H1 (cell line): ENCODE results near the gene HLA-DPA1. TPM values are rescaled to one million over a fixed set of nuclear protein-coding genes. Genes with fewer than 3 reads are reported as not detected.

ENCODE experiments used
- polyA plus RNA-seq, 7 experiments: library from polyadenylated mRNA; depleted of rRNA in 3 of 7; stranded (reverse) in 5 of 7; unstranded in 2 of 7; fragments of >200 nt in 5 of 7; fragments of 200-250 nt in 2 of 7; gene quantifications; 1 replicate in 5 of 7; 2 replicates in 1 of 7; 4 replicates in 1 of 7; pipeline versions ENCODE4 v1.2.1 to v1.2.3, GENCODE V29; 2011 to 2013; ENCODE audit warnings: missing spikeins in 2 of 7, mixed read lengths in 2 of 7
- total RNA-seq: library from RNA; stranded (reverse); fragmentation: NEBNext Ultra II Directional; extraction: Animal tissue kit (Norgen Biotek cat#: 25700); gene quantifications from 2 replicates; pipeline ENCODE4 v1.2.1, GENCODE V29; 2021

Gene HLA-DPA1
- total and polyA plus RNA-seq, 2 of the 8 experiments (the other 6 are each of a cell fraction or from before 2014, with no cell fraction given): 6.2 to 13.1 TPM

Other genes starting within 250 kb of the HLA-DPA1 start
- 24.3 and 27.2 TPM in 2 replicates for gene TAP2, start 234.9 kb downstream of the HLA-DPA1 start, total RNA-seq
- gene TAP2, start 234.9 kb downstream of the HLA-DPA1 start, polyA plus RNA-seq (2011; rRNA removed): 11.3 and 19.9 TPM in 2 replicates
- gene PSMB8, start 229.6 kb downstream of the HLA-DPA1 start, total RNA-seq: 18.4 and 22.0 TPM in 2 replicates
- gene PSMB8, start 229.6 kb downstream of the HLA-DPA1 start, polyA plus RNA-seq (2011; rRNA removed): 26.9 and 43.0 TPM in 2 replicates
- gene TAP1, start 219.9 kb downstream of the HLA-DPA1 start, total RNA-seq: 16.8 TPM in 2 replicates
- 20.1 and 22.0 TPM in 2 replicates for gene TAP1, start 219.9 kb downstream of the HLA-DPA1 start, polyA plus RNA-seq (2011; rRNA removed)
- gene PSMB9, start 219.5 kb downstream of the HLA-DPA1 start, total RNA-seq: 2.9 and 4.5 TPM in 2 replicates
- gene PSMB9, start 219.5 kb downstream of the HLA-DPA1 start, polyA plus RNA-seq (2011; rRNA removed): 12.5 and 22.8 TPM in 2 replicates
- gene HLA-DMB, start 132.6 kb downstream of the HLA-DPA1 start, total RNA-seq: 1.3 and 2.7 TPM in 2 replicates
- gene HLA-DMB, start 132.6 kb downstream of the HLA-DPA1 start, polyA plus RNA-seq (2011; rRNA removed): 3.2 and 4.7 TPM in 2 replicates
- gene HLA-DMA, start 120.6 kb downstream of the HLA-DPA1 start, total RNA-seq: 13.3 and 15.1 TPM in 2 replicates
- gene HLA-DMA, start 120.6 kb downstream of the HLA-DPA1 start, polyA plus RNA-seq (2011; rRNA removed): 18.0 and 23.1 TPM in 2 replicates
- 179 and 185 TPM in 2 replicates for gene BRD2, start 105.1 kb downstream of the HLA-DPA1 start, total RNA-seq
- gene BRD2, start 105.1 kb downstream of the HLA-DPA1 start, polyA plus RNA-seq (2011; rRNA removed): 101 and 132 TPM in 2 replicates
- 23.7 TPM in 2 replicates for gene HLA-DOA, start 64.1 kb downstream of the HLA-DPA1 start, total RNA-seq
- 89.0 and 120 TPM in 2 replicates for gene HLA-DOA, start 64.1 kb downstream of the HLA-DPA1 start, polyA plus RNA-seq (2011; rRNA removed)
- gene HLA-DPB1, start 2.3 kb upstream of the HLA-DPA1 start, total RNA-seq: 32.3 and 37.8 TPM in 2 replicates
- gene HLA-DPB1, start 2.3 kb upstream of the HLA-DPA1 start, polyA plus RNA-seq (2011; rRNA removed): 58.8 and 62.8 TPM in 2 replicates
- gene COL11A2, start 118.8 kb upstream of the HLA-DPA1 start, total RNA-seq: 2.8 and 3.5 TPM in 2 replicates
- gene COL11A2, start 118.8 kb upstream of the HLA-DPA1 start, polyA plus RNA-seq (2011; rRNA removed): 3.8 and 4.7 TPM in 2 replicates
- gene RXRB, start 127.0 kb upstream of the HLA-DPA1 start, total RNA-seq: 17.8 and 18.1 TPM in 2 replicates
- 13.0 and 13.9 TPM in 2 replicates for gene RXRB, start 127.0 kb upstream of the HLA-DPA1 start, polyA plus RNA-seq (2011; rRNA removed)
- gene SLC39A7, start 127.2 kb upstream of the HLA-DPA1 start, total RNA-seq: 120 and 123 TPM in 2 replicates
- gene SLC39A7, start 127.2 kb upstream of the HLA-DPA1 start, polyA plus RNA-seq (2011; rRNA removed): 63.3 and 70.2 TPM in 2 replicates
- gene HSD17B8, start 131.0 kb upstream of the HLA-DPA1 start, total RNA-seq: 3.3 and 3.6 TPM in 2 replicates
- 17.1 and 22.0 TPM in 2 replicates for gene HSD17B8, start 131.0 kb upstream of the HLA-DPA1 start, polyA plus RNA-seq (2011; rRNA removed)
- gene RING1, start 134.9 kb upstream of the HLA-DPA1 start, total RNA-seq: 26.0 and 27.4 TPM in 2 replicates
- gene RING1, start 134.9 kb upstream of the HLA-DPA1 start, polyA plus RNA-seq (2011; rRNA removed): 16.4 and 26.0 TPM in 2 replicates
- 35.0 and 36.5 TPM in 2 replicates for gene VPS52, start 198.2 kb upstream of the HLA-DPA1 start, total RNA-seq
- 86.3 and 89.7 TPM in 2 replicates for gene VPS52, start 198.2 kb upstream of the HLA-DPA1 start, polyA plus RNA-seq (2011; rRNA removed)
- 2,791 and 2,796 TPM in 2 replicates for gene RPS18, start 198.4 kb upstream of the HLA-DPA1 start, total RNA-seq
- 4,466 and 7,099 TPM in 2 replicates for gene RPS18, start 198.4 kb upstream of the HLA-DPA1 start, polyA plus RNA-seq (2011; rRNA removed)
- gene B3GALT4, start 203.5 kb upstream of the HLA-DPA1 start, total RNA-seq: 3.0 and 4.2 TPM in 2 replicates
- gene B3GALT4, start 203.5 kb upstream of the HLA-DPA1 start, polyA plus RNA-seq (2011; rRNA removed): 2.2 and 3.2 TPM in 2 replicates
- gene WDR46, start 215.6 kb upstream of the HLA-DPA1 start, total RNA-seq: 91.0 and 99.4 TPM in 2 replicates
- gene WDR46, start 215.6 kb upstream of the HLA-DPA1 start, polyA plus RNA-seq (2011; rRNA removed): 69.7 and 71.3 TPM in 2 replicates
- 93.3 and 95.7 TPM in 2 replicates for gene PFDN6, start 216.0 kb upstream of the HLA-DPA1 start, total RNA-seq
- gene PFDN6, start 216.0 kb upstream of the HLA-DPA1 start, polyA plus RNA-seq (2011; rRNA removed): 32.0 and 33.5 TPM in 2 replicates
- gene RGL2, start 225.3 kb upstream of the HLA-DPA1 start, total RNA-seq: 58.1 and 63.2 TPM in 2 replicates
- gene RGL2, start 225.3 kb upstream of the HLA-DPA1 start, polyA plus RNA-seq (2011; rRNA removed): 80.3 and 124 TPM in 2 replicates
- 33.5 and 35.4 TPM in 2 replicates for gene TAPBP, start 240.4 kb upstream of the HLA-DPA1 start, total RNA-seq
- gene TAPBP, start 240.4 kb upstream of the HLA-DPA1 start, polyA plus RNA-seq (2011; rRNA removed): 24.5 and 28.9 TPM in 2 replicates
- gene ZBTB22, start 244.1 kb upstream of the HLA-DPA1 start, total RNA-seq: 9.8 and 9.9 TPM in 2 replicates
- 7.4 and 11.0 TPM in 2 replicates for gene ZBTB22, start 244.1 kb upstream of the HLA-DPA1 start, polyA plus RNA-seq (2011; rRNA removed)
- gene DAXX, start 249.3 kb upstream of the HLA-DPA1 start, total RNA-seq: 81.9 and 85.0 TPM in 2 replicates
- gene DAXX, start 249.3 kb upstream of the HLA-DPA1 start, polyA plus RNA-seq (2011; rRNA removed): 31.1 and 53.7 TPM in 2 replicates